ENCODE data around the gene TICAM2.

- TF ChIP-seq POLR2AphosphoS5 (IDR thresholded peaks at IDR 0.05; ENCODE audit: low read depth, low read length), result no peak
- TF ChIP-seq CTCF (IDR thresholded peaks at IDR 0.05; ENCODE audit: control extremely low read depth in 1 of 3, insufficient read depth in 1 of 3, low read depth in 1 of 3, low read length in 3 of 3), result no peak
- TF ChIP-seq TAF1 (IDR thresholded peaks at IDR 0.05; ENCODE audit: low read depth, low read length), result no peak
- no peak for TF ChIP-seq SIX5 (IDR thresholded peaks at IDR 0.05; ENCODE audit: low read depth, low read length)
- TF ChIP-seq TAF7 (optimal IDR thresholded peaks at IDR 0.05; ENCODE audit: borderline replicate concordance, low read depth, low read length), result no peak
- no peak for TF ChIP-seq CHD2 (IDR thresholded peaks at IDR 0.05; ENCODE audit: low read length)
- no peak for TF ChIP-seq TCF12 (IDR thresholded peaks at IDR 0.05; ENCODE audit: low read depth, low read length)
- TF ChIP-seq TBP (IDR thresholded peaks at IDR 0.05; ENCODE audit: low read depth, low read length), result no peak
- no peak for TF ChIP-seq POLR2A (IDR thresholded peaks at IDR 0.05; ENCODE audit: control extremely low read depth in 1 of 2, low read depth in 2 of 2, low read length in 2 of 2)
- no peak for TF ChIP-seq SIN3A (conservative IDR thresholded peaks at IDR 0.05 in 1 of 2, IDR thresholded peaks at IDR 0.05 in 1 of 2; ENCODE audit: low read depth in 1 of 2, low read length in 2 of 2)
- TF ChIP-seq BACH1 (IDR thresholded peaks at IDR 0.05; ENCODE audit: low read length), result no peak
- TF ChIP-seq EP300 (IDR thresholded peaks at IDR 0.05; ENCODE audit: borderline replicate concordance in 1 of 2, low read depth in 2 of 2, low read length in 2 of 2), result no peak
- TF ChIP-seq BRCA1 (IDR thresholded peaks at IDR 0.05; ENCODE audit: low read depth, low read length), result no peak
Measured at GRCh38 chr5:115551415-115551814, 50.9 kb downstream of the TICAM2 start.

All from H1 (cell line).